Non-pigmented ciliary epithelial cell (primary cell): Measurements from ENCODE around the gene TMEM121B.

Source experiments
- DNase-seq: peaks from one replicate; pipeline ENCODE4 v3.0.0-alpha.2; 2010; ENCODE audit warnings: low read depth

TMEM121B gene

DNA sequence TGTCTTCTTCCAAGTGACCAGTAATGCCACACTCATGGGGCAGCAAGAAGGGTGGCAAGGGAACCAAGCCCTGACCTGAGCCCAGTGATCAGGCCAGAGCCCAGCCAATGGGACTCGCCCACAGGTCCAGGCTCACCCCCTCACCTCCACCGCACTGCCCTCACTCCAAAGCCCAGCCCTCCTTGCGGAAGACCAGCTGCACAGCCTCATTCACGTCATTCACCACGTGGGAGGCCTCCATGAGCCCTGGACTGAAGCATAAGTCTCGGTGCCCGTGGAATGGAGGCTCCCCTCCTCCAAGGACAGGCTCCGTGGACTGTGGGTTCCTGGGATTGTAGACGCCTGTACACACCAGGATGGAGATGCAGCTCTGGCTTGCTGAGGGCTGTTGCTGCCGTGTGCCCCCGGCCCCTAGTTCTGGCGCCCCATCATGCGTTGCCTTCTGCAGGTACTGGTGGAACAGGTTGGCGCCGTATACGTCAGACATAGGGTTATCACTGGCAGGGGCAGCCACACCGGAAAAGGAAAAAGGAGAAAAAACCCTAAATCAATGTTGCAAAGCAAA is 16.8 kb upstream of the TMEM121B start:
- DNase-seq = no peak

DNA sequence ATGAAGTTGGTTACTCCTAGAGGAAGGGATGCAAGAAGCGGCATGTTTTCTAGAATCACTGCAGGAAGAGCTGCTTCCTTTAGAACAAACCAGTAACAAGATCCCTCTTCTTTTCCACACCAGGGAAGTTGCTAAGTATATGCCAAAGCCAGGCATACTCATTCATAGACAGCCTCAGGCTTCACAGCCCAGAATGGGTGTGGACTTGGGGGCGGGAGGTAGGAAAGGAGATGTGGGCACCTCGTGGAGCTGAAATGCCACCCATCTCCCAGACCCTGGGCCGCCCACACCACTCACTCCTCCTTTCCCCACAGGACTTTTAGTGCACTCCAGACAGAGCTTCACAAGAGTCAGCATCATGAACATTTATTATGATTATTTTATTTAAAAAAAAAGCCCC is 16.0 kb upstream of the TMEM121B start:
- DNase-seq = no peak

- no peak for DNase-seq
Measured at GRCh38 chr22:17135153-17135760, 14.1 kb upstream of the TMEM121B start.

DNA sequence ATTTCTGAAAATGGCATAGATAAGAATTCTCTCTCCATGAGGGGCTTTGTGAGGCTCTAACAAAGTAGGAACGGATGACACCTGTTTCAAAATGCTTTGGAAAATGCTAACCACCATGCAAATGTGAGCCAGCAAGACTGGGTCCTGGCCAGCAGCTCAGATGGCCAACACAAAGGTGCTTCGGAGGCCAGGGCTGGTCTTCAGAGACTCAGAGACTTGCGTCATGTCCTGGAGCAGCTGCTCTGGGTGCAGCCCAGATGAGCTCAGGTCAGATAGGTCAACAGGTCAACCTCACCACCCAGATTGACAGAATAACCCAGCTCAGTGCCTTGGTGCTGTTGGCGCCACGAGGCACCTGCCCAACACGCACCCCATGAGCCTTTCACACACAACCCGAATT is 12.0 kb upstream of the TMEM121B start:
- no peak for DNase-seq

DNA sequence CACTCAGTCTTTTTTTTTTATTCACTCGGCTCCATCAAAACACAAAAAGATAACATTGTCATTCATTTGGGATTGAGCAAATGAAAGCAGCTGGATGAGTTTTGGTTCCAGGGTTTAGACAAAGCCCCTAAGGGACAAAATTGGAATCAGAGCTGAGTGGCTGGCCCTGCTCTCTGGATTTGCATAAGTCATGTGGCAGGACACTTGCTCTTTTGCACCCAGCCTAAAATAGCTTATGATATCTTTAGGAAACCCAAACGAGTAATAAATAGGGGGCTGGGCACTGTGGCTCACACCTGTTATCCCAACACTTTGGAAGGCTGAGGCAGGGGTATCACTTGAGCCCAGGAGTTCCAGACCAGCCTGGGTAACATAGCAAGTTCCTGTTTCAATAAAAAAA is 11.0 kb upstream of the TMEM121B start:
- no peak for DNase-seq

DNA sequence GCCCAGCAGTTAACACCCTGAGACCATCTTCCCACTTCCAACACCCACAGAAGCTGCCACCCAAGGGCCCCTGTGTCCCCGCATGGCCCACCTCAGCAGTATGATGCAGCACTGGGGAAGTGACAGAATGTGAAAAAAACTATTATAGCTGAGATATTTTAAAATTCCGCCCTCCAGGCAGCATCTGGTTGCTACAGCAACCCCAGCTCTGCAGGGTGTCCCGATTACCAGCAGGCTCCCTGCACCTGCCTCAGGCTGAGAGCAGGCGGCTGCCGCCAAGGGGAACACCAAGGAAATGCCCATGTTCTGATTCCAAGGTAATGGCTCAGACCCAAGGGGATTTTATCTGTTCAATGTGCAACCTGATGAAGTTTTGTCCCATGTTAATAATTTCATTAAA is 10.5 kb upstream of the TMEM121B start:
- DNase-seq = no peak

DNA sequence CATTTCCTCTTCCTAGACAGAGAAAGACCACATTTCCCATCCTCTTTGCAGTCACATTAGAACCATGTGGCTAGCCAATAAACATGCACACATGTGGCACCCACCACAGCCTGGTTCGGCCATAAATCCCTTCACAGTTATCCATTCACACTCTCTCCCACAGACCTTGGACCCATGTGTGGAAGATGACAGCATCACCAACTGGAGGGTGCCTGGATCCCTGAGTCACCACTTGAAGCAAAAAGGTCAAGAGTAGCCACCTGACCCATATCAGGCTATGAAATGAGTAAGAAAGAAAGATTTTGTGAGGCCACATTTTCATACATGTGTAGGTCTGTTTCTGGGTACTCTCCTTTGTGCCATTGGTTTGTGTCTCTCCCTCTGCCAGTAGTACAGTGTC is 9.0 kb upstream of the TMEM121B start:
- DNase-seq = no peak

DNA sequence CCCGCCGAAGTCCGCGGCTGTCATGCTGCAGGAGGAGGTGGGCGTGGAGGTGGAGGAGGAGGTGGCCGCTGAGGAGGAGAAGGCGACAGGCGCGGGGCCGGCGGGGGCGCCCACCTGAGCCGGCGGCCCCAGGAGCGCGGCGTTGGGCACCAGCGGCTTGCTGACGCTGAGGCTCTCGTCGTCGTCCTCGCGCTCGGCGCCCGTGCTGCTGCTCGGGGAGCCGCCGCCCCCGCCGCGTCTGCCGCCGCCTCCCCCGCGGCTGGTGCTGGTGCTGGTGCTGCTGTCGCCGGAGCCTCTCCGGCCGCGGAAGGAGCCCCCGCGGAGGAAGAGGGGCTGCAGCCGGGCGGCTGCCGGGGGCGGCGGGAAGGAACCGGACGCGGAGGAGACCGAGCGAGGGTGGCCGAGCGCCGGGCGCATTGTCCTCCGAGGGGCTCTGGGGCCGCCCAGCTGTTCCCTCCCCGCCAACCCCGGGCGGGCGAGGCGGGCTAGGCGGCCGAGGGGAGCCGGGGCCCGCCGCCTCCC is 388 bp downstream of the TMEM121B start:
- no peak for DNase-seq

GRCh38 chr22:17120281-17120680 is 879 bp downstream of the TMEM121B start:
- DNase-seq = no peak

DNA sequence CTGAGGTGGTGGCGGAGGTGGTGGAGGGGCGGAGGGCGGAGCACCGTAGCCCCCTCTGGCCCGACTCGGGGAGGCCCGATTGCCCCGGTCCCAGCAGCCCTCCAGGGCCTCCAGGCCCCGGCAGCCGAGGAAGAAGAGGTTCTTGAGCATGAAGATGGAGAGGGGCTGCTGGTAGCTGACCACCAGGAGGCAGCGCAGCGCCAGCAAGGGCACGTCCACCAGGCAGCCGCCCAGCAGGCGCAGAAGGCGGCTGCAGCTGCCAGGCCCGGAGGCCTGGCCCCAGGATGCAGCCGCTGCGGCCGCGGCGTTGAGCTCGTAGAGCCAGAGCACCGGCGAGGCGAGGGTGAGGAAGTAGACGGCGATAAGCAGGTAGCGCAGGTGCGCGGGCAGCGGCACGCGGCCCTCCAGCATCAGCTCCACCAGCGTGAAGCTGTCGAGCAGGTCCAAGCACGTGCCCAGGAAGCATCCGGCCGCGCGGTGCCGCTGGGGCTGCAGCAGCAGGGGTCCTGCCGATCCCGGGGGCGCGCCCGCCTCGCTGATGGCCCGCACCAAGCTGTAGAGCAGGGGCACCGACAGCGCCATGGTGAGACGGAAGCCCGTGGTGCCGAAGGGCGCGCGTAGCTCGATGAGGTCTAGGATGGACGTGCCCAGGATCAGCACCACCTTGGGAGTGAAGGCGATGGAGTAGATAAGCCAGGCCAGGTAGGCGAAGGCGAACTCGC is 1.5 kb downstream of the TMEM121B start:
- no peak for DNase-seq

DNA sequence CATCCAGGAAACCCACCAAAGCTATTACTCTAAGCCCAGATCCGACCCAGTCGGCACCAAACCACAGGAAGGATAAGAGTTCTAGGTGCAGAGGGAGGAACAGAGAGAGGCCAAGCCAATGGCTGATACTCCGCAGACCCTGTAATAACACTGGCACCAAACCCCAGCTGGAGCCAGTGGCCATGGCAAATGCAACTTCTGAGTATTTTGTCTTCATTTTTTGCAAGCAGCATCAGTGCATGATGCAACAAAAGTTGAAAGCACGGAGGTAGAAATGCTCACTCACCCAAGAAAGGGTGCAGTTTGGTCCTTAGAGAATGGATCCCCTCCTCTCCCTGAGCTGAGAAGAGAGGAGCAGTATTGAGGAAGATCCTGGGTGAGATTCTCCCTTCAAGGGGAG is 2.8 kb downstream of the TMEM121B start:
- DNase-seq = no peak

DNA sequence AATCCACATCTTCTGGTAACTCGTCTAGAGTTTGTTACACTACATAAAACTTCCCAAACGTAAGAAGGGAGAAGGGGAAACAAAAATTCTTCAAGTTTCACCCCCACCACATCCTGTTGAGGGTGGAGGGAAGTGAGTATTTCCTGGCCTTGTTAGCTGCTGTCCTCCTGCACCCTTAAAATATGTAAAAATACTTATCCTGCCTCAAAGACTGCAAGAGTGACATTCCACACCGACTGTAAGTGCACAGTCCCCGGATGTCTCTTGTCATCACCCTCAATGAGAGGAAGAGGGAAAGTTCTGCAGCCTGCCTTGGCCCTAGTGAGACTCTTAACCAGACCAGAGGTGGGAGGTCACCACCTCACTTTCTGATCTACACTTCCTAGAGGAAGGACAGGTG is 3.3 kb downstream of the TMEM121B start:
- DNase-seq = no peak

- DNase-seq = no peak
Measured at GRCh38 chr22:17117400-17117799, 3.8 kb downstream of the TMEM121B start.

DNA sequence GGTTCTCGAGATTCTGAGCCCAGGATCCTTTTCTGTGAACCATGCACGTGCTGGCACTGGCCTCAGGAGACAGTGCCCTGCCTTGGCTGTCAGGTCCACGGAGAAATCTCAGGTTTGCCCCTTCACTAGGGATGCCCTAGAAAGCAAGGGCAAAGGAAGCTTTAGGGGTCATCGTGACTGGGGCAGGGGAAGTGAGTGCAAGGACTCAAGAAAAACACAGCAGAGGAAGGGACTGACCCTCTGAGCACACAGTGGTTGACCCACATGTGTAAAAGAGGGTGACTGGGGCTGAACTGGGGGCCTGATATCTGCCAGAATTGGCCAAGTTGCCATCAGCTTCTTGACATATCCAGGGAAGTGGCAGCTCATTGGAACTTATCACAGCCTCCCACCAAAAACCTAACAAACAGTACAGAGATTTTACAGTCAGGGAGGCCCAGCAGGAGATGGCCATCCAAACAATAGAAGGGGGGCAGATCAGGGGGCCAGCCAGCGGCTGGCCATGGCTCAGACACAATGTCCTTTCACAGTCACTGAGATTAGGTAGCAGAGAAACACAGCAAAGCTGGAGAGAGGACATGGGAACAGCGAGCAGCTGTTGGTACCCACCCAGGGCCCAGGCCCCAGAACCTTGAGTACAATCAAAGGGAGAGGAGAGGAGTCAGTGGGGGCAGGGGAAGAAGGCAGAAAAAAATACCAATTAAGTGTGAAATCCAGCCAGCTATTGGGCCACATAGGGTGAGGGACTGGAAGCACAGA is 4.4 kb downstream of the TMEM121B start:
- no peak for DNase-seq

GRCh38 chr22:17115945-17116565 is 5.1 kb downstream of the TMEM121B start:
- DNase-seq = no peak

DNA sequence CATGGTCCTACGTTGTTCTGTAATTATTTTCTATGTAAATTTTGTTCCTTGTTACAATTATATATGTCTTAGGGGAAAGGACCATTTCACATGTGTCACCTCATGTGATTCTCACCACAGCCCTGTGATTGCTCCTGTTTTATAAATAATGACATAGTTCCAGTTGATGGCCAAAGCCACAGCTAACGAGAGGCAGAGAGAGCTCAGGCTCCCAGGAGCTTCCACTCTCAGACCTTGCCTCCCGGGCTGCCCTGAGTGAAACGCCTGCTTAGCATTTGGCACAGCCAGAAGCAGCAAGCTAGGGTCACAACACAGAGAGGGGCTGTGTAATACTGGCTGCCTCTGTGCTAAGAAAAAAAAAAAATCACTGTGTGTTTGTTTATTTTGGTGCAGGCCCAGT is 5.9 kb downstream of the TMEM121B start:
- no peak for DNase-seq

GRCh38 chr22:17114898-17115235 is 6.3 kb downstream of the TMEM121B start:
- no peak for DNase-seq

DNA sequence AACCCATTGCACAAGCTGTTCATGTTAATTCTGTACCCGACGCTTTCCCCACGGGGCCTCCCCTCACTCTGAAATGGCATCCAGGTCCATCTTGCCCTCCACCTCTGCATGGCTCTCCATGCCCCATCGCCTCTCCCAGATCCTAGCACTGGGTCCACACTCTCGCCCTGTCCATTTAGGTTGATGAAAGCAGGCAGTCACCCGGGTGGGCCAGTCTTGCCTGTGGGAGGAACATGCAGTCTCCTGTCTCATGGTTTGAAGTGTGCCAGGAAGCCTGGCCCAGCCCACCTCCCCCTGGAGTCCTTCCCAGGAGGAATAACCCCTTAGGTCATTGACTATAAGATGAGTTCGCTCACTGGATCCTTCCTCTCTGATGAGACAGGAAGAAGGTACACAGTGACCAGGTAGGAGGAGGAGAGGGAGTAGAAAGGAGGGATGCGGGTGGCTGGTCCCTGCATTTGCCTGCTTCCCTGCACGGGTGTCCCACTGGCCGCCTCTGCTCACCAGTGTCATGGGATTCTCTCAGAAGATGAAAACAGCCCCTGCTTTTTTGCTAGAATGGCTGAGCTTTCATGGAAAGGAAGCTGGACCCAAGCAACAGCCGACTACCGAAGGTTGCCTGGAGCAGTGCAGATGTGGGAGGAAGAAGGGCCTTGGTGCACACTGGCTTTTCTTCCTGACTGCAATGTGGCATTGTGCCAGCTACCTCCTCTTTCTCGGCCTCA is 6.8 kb downstream of the TMEM121B start:
- no peak for DNase-seq

DNA sequence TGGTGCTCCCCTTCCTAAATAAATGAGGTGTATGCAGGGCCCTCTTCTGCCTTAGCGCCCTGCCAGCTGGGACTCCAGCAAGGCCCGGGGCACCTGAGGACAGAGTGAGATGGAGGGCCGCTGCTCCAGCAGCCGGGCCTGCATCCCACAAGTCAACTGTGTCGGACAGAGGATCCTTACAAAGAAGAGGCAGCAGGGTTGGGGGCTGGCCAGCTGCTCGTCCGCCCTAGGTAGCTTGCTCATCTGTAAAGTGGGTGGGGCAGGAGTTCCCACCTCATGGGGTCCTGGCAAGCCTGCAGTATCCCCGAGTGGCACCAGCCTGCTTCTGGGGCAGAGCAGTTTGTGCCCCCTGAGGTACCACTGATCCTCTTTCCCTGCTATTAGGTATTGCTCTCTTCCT is 7.6 kb downstream of the TMEM121B start:
- no peak for DNase-seq

- DNase-seq = no peak
Measured at GRCh38 chr22:17112491-17113042, 8.6 kb downstream of the TMEM121B start.

- DNase-seq = no peak
Measured at GRCh38 chr22:17110791-17111550, 10.2 kb downstream of the TMEM121B start.
